ENCODE data around the gene IFITM2. TPM values are rescaled to one million over a fixed set of nuclear protein-coding genes. Genes with fewer than 3 reads are reported as not detected.
"Not testable (repeated sequence)": the region's sequence is repeated elsewhere in the genome, so short reads cannot be mapped to it uniquely, and the experiment has no call there.

The IFITM2 gene
- total and polyA plus RNA-seq, 4 donors = 26.3 to 132 (median 58.9) TPM

DNA sequence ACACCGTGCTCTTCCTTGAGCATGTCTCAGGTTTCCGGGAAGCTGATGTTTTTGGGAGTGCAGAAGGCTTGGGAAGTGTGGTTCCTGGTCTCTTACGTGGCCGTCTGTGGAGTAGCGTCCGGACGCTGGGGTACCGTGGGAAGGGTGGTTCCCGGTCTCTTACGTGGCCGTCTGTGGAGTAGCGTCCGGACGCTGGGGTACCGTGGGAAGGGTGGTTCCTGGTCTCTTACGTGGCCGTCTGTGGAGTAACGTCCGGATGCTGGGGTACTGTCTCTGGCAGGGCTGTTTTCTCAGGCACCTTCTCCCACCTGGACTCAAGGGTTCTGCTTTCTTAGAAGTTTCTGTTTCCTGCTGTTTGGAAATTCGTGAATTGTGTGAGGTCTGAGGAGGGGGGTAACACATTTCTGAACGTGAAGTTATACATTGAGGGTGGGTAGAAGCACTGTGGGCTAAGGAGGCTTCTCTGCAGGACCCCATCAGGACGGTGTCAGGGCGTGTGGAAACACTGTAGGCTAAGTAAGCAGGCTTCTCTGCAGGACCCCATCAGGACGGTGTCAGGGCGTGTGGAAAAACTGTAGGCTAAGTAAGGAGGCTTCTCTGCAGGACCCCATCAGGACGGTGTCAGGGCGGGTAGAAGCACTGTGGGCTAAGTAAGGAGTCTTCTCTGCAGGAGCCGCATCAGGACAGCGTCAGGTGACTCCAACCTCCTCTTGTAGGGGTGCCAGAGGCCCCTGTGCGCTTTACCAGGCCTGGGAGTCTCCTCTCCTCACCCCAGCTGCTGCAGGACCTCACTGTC, 18.4 kb downstream of the IFITM2 start:
- Histone ChIP-seq H3K4me1 (ENCODE audit: control insufficient read depth, insufficient read depth, low read length) (peaks cover 28% of the 10 kb centered on the region), H3K9me3 (ENCODE audit: control insufficient read depth, insufficient read depth, low read length) (no peaks in the 10 kb centered on the region), H3K4me3 (ENCODE audit: low read depth, low read length) (no peak overlapping the region), H3K27ac (ENCODE audit: low read depth, low read length) (peak overlapping the region; percentile 74), H3K27me3 (ENCODE audit: control insufficient read depth, insufficient read depth, low read length) (no peaks in the 10 kb centered on the region), H3K36me3 (ENCODE audit: control insufficient read depth, insufficient read depth, low read length) (peaks cover 3% of the 10 kb centered on the region)
- DNase-seq (ENCODE audit: low read depth in 4 of 6, low spot score in 6 of 6) = no peak
- 86% methylated on average over 29 of the region's 30 CpGs for WGBS (ENCODE audit: insufficient coverage)

- H3K4me1 ChIP-seq (ENCODE audit: control insufficient read depth, insufficient read depth, low read length) = peaks cover 28% of the 10 kb centered on the region
- no peak overlapping the region for H3K4me3 ChIP-seq (ENCODE audit: low read depth, low read length)
- peaks cover 3% of the 10 kb centered on the region for H3K36me3 ChIP-seq (ENCODE audit: control insufficient read depth, insufficient read depth, low read length)
- no peaks in the 10 kb centered on the region for H3K9me3 ChIP-seq (ENCODE audit: control insufficient read depth, insufficient read depth, low read length)
- DNase-seq (ENCODE audit: low read depth in 4 of 6, low spot score in 6 of 6) = no peak
- peak overlapping the region; percentile 74 for H3K27ac ChIP-seq (ENCODE audit: low read depth, low read length)
- H3K27me3 ChIP-seq (ENCODE audit: control insufficient read depth, insufficient read depth, low read length) = no peaks in the 10 kb centered on the region
- 83% methylated on average over 3 of the region's 6 CpGs for WGBS (ENCODE audit: insufficient coverage)
These were observed 18.9 kb downstream of the IFITM2 start for GRCh38 chr11:326592-326841.

GRCh38 chr11:326842-327580, 19.4 kb downstream of the IFITM2 start:
- Histone ChIP-seq H3K4me1 (ENCODE audit: control insufficient read depth, insufficient read depth, low read length) (peaks cover 28% of the 10 kb centered on the region), H3K4me3 (ENCODE audit: low read depth, low read length) (no peak overlapping the region), H3K9me3 (ENCODE audit: control insufficient read depth, insufficient read depth, low read length) (no peaks in the 10 kb centered on the region), H3K27me3 (ENCODE audit: control insufficient read depth, insufficient read depth, low read length) (no peaks in the 10 kb centered on the region), H3K27ac (ENCODE audit: low read depth, low read length) (peak overlapping the region; percentile 74), H3K36me3 (ENCODE audit: control insufficient read depth, insufficient read depth, low read length) (peaks cover 3% of the 10 kb centered on the region)
- 49% methylated on average over 16 of the region's 19 CpGs for WGBS (ENCODE audit: insufficient coverage)
- DNase-seq (ENCODE audit: low read depth in 4 of 6, low spot score in 6 of 6) = peak in 1 of 6 donors; percentile 68

DNA sequence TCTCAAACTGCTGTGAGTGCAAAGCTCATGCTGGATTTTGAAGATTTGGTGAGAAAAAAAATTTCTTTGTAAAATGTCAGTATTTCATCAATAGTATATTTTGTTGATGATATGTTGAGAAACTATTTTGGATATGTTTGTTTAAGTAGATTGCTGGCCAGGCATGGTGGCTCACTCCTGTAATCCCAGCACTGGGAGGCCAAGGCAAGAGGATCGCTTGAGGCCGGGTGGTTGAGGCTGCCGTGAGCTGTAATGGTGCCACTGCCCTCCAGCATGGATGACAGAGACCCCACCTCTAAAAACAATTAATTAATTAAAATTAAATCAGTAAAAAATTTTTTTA, 19.9 kb downstream of the IFITM2 start:
- Histone ChIP-seq H3K4me3 (ENCODE audit: low read depth, low read length) (no peak overlapping the region), H3K36me3 (ENCODE audit: control insufficient read depth, insufficient read depth, low read length) (peaks cover 3% of the 10 kb centered on the region), H3K4me1 (ENCODE audit: control insufficient read depth, insufficient read depth, low read length) (peaks cover 28% of the 10 kb centered on the region), H3K9me3 (ENCODE audit: control insufficient read depth, insufficient read depth, low read length) (no peaks in the 10 kb centered on the region), H3K27ac (ENCODE audit: low read depth, low read length) (peak overlapping the region; percentile 74), H3K27me3 (ENCODE audit: control insufficient read depth, insufficient read depth, low read length) (no peaks in the 10 kb centered on the region)
- WGBS (ENCODE audit: insufficient coverage) = no CpG with 5 or more reads among the region's 3 CpGs
- DNase-seq (ENCODE audit: low read depth in 4 of 6, low spot score in 6 of 6) = no peak

- Histone ChIP-seq H3K27me3 (ENCODE audit: control insufficient read depth, insufficient read depth, low read length) (no peaks in the 10 kb centered on the region), H3K27ac (ENCODE audit: low read depth, low read length) (no peak overlapping the region), H3K9me3 (ENCODE audit: control insufficient read depth, insufficient read depth, low read length) (no peaks in the 10 kb centered on the region), H3K4me3 (ENCODE audit: low read depth, low read length) (no peak overlapping the region), H3K36me3 (ENCODE audit: control insufficient read depth, insufficient read depth, low read length) (peaks cover 3% of the 10 kb centered on the region), H3K4me1 (ENCODE audit: control insufficient read depth, insufficient read depth, low read length) (peaks cover 28% of the 10 kb centered on the region)
- no peak for DNase-seq (ENCODE audit: low read depth in 4 of 6, low spot score in 6 of 6)
- WGBS (ENCODE audit: insufficient coverage) = 100% methylated on average over 11 of the region's 13 CpGs
These were observed 20.4 kb downstream of the IFITM2 start for GRCh38 chr11:328012-328411.

DNA sequence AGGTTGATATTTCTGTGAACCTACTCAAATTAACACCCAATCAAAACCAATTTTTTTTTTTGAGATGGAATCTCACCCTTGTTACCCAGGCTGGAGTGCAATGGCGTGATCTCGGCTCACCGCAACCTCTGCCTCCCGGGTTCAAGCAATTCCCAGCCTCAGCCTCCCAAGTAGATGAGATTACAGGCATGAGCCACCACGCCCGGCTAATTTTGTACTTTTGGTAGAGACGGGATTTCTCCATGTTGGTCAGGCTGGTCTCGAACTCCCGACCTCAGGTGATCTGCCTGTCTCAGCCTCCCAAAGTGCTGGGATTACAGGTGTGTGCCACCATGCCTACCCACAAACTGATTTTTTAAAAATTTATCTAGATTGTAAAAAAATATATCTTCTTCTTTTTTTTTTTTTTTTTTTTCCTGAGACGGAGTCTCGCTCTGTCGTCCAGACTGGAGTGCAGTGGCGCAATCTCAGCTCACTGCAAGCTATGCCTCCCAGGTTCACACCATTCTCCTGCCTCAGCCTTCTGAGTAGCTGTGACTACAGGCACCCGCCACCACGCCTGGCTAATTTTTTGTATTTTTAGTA, 21.0 kb downstream of the IFITM2 start:
- H3K9me3 ChIP-seq (ENCODE audit: control insufficient read depth, insufficient read depth, low read length); DNase-seq (ENCODE audit: low read depth in 4 of 6, low spot score in 6 of 6); H3K27ac ChIP-seq (ENCODE audit: low read depth, low read length); H3K36me3 ChIP-seq (ENCODE audit: control insufficient read depth, insufficient read depth, low read length); H3K27me3 ChIP-seq (ENCODE audit: control insufficient read depth, insufficient read depth, low read length); H3K4me3 ChIP-seq (ENCODE audit: low read depth, low read length): not testable (repeated sequence)
- WGBS (ENCODE audit: insufficient coverage) = 100% methylated on average over 4 of the region's 15 CpGs
- H3K4me1 ChIP-seq (ENCODE audit: control insufficient read depth, insufficient read depth, low read length) = peaks cover 28% of the 10 kb centered on the region

GRCh38 chr11:329886-330253, 22.3 kb downstream of the IFITM2 start:
- H3K36me3 ChIP-seq (ENCODE audit: control insufficient read depth, insufficient read depth, low read length) = peaks cover 3% of the 10 kb centered on the region
- no peaks in the 10 kb centered on the region for H3K27me3 ChIP-seq (ENCODE audit: control insufficient read depth, insufficient read depth, low read length)
- H3K27ac ChIP-seq (ENCODE audit: low read depth, low read length) = no peak overlapping the region
- H3K9me3 ChIP-seq (ENCODE audit: control insufficient read depth, insufficient read depth, low read length) = no peaks in the 10 kb centered on the region
- DNase-seq (ENCODE audit: low read depth in 4 of 6, low spot score in 6 of 6) = no peak
- WGBS (ENCODE audit: insufficient coverage) = 100% methylated on average over 1 of the region's 2 CpGs
- peaks cover 32% of the 10 kb centered on the region for H3K4me1 ChIP-seq (ENCODE audit: control insufficient read depth, insufficient read depth, low read length)
- H3K4me3 ChIP-seq (ENCODE audit: low read depth, low read length) = no peak overlapping the region

GRCh38 chr11:330307-330693, 22.7 kb downstream of the IFITM2 start:
- Histone ChIP-seq H3K4me3 (ENCODE audit: low read depth, low read length) (no peak overlapping the region), H3K36me3 (ENCODE audit: control insufficient read depth, insufficient read depth, low read length) (peaks cover 3% of the 10 kb centered on the region), H3K9me3 (ENCODE audit: control insufficient read depth, insufficient read depth, low read length) (no peaks in the 10 kb centered on the region), H3K27ac (ENCODE audit: low read depth, low read length) (no peak overlapping the region), H3K4me1 (ENCODE audit: control insufficient read depth, insufficient read depth, low read length) (peaks cover 36% of the 10 kb centered on the region), H3K27me3 (ENCODE audit: control insufficient read depth, insufficient read depth, low read length) (no peaks in the 10 kb centered on the region)
- DNase-seq (ENCODE audit: low read depth in 4 of 6, low spot score in 6 of 6) = no peak
- 71% methylated on average over 10 of the region's 14 CpGs for WGBS (ENCODE audit: insufficient coverage)

- WGBS (ENCODE audit: insufficient coverage) = 89% methylated on average over 34 of the region's 34 CpGs
- H3K4me3 ChIP-seq (ENCODE audit: low read depth, low read length) = no peak overlapping the region
- peaks cover 37% of the 10 kb centered on the region for H3K4me1 ChIP-seq (ENCODE audit: control insufficient read depth, insufficient read depth, low read length)
- no peak for DNase-seq (ENCODE audit: low read depth in 4 of 6, low spot score in 6 of 6)
- no peaks in the 10 kb centered on the region for H3K27me3 ChIP-seq (ENCODE audit: control insufficient read depth, insufficient read depth, low read length)
- H3K9me3 ChIP-seq (ENCODE audit: control insufficient read depth, insufficient read depth, low read length) = no peaks in the 10 kb centered on the region
- peaks cover 3% of the 10 kb centered on the region for H3K36me3 ChIP-seq (ENCODE audit: control insufficient read depth, insufficient read depth, low read length)
- H3K27ac ChIP-seq (ENCODE audit: low read depth, low read length) = no peak overlapping the region
These were observed 23.2 kb downstream of the IFITM2 start for GRCh38 chr11:330694-331357.
